22Rv1 (cell line): ENCODE measurements around the gene CELF4.

Source experiments
- ZFX ChIP-seq: fragments of 450-650 bp; IDR thresholded peaks from 2 replicates; pipeline ENCODE4 v1.6.1; 2017; ENCODE audit warnings: antibody characterized with exemption, borderline replicate concordance
- TF ChIP-seq, protein P1 (sequence below): fragments of 450-650 bp; IDR thresholded peaks from 2 replicates; pipeline ENCODE4 v1.5.1; 2017; ENCODE audit warnings: mild to moderate bottlenecking

GRCh38 chr18:37248281-37248680 is 317.3 kb downstream of the CELF4 start:
- TF ChIP-seq, protein P1, sequence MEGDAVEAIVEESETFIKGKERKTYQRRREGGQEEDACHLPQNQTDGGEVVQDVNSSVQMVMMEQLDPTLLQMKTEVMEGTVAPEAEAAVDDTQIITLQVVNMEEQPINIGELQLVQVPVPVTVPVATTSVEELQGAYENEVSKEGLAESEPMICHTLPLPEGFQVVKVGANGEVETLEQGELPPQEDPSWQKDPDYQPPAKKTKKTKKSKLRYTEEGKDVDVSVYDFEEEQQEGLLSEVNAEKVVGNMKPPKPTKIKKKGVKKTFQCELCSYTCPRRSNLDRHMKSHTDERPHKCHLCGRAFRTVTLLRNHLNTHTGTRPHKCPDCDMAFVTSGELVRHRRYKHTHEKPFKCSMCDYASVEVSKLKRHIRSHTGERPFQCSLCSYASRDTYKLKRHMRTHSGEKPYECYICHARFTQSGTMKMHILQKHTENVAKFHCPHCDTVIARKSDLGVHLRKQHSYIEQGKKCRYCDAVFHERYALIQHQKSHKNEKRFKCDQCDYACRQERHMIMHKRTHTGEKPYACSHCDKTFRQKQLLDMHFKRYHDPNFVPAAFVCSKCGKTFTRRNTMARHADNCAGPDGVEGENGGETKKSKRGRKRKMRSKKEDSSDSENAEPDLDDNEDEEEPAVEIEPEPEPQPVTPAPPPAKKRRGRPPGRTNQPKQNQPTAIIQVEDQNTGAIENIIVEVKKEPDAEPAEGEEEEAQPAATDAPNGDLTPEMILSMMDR = no peak
- TF ChIP-seq ZFX = no peak
